ENCODE data around the gene LRMDA. TPM values are rescaled to one million over a fixed set of nuclear protein-coding genes. Genes with fewer than 3 reads are reported as not detected.

The LRMDA gene
- total and polyA plus RNA-seq, 2 donors (not counting 3 experiments of a cell fraction or from before 2014, with no cell fraction given): 9.7 to 18.0 TPM

GRCh38 chr10:75530299-75530698 is 98.9 kb downstream of the LRMDA start:
- H3K79me2 ChIP-seq (ENCODE audit: control insufficient read depth, insufficient read depth, low read length): no peaks in the 10 kb centered on the region
- H3K9ac ChIP-seq (replicated peaks; ENCODE audit: extremely low read depth, insufficient read depth, low read length): no peak overlapping the region
- TF ChIP-seq POLR2AphosphoS5 (IDR thresholded peaks at IDR 0.05; ENCODE audit: insufficient read depth, low read depth, low read length) (no peak), MAX (IDR thresholded peaks at IDR 0.05; ENCODE audit: insufficient read depth, insufficient read length) (no peak), GATA2 (IDR thresholded peaks at IDR 0.05; ENCODE audit: insufficient read depth, insufficient read length, low read depth, low read length) (no peak), JUN (IDR thresholded peaks at IDR 0.05; ENCODE audit: borderline replicate concordance, insufficient read depth, insufficient read length, low read depth) (peak; percentile 54), FOS (IDR thresholded peaks at IDR 0.05; ENCODE audit: borderline replicate concordance, insufficient read depth, low read length) (no peak), CTCF (IDR thresholded peaks at IDR 0.05; ENCODE audit: extremely low read depth in 1 of 2, insufficient read depth in 1 of 2, low read depth in 1 of 2, low read length in 2 of 2) (no peak)
- DNase-seq (ENCODE audit: low read depth, low spot score) (peak; percentile 18), FAIRE-seq (no peak)
- dilution Hi-C loops (cut with MboI; ENCODE audit: extremely low pct_ligation_motif_present, low sequenced_read_pairs): no loop called here
- POLR2A ChIA-PET: no interaction called here
- H2AFZ ChIP-seq (ENCODE audit: low read depth, low read length): no peak overlapping the region
- H3K4me1 ChIP-seq (ENCODE audit: control insufficient read depth, extremely low read depth, insufficient read depth, low read length): no peaks in the 10 kb centered on the region
- no peak overlapping the region for H3K27ac ChIP-seq (ENCODE audit: insufficient read depth, low read depth, low read length)
- H4K20me1 ChIP-seq (replicated peaks; ENCODE audit: control insufficient read depth, extremely low read depth, insufficient read depth, low read length): no peaks in the 10 kb centered on the region
- CTCF ChIA-PET: no interaction called here
- no peaks in the 10 kb centered on the region for H3K9me1 ChIP-seq (replicated peaks; ENCODE audit: control insufficient read depth, extremely low read depth, insufficient read depth, low read length)
- H3K27me3 ChIP-seq (ENCODE audit: control insufficient read depth in 2 of 2, insufficient read depth in 2 of 2, low read length in 2 of 2): no peaks in the 10 kb centered on the region
- H3K9me3 ChIP-seq (replicated peaks; ENCODE audit: control insufficient read depth, insufficient read depth, low read length): no peaks in the 10 kb centered on the region
- H3K36me3 ChIP-seq (ENCODE audit: control insufficient read depth in 2 of 2, extremely low read depth in 1 of 2, insufficient read depth in 2 of 2, low read length in 2 of 2): no peaks in the 10 kb centered on the region
- no TSS peak for BruUV-seq (replicated peaks)
- intact Hi-C loops (cut with micrococcal nuclease): no loop called here
- no peak overlapping the region for H3K4me3 ChIP-seq (replicated peaks in 1 of 3; ENCODE audit: insufficient read depth in 1 of 3, low read depth in 1 of 3, low read length in 3 of 3)
- no peak overlapping the region for H3K4me2 ChIP-seq (ENCODE audit: insufficient read depth, low read length)
